Astrocyte (in vitro differentiated cells and primary cell): ENCODE data around the gene MSI1. TPM values are rescaled to one million over a fixed set of nuclear protein-coding genes. Genes with fewer than 3 reads are reported as not detected.

Experiments
- DNase-seq: peaks from one replicate; pipeline ENCODE4 v3.0.0-alpha.2; 2010; ENCODE audit warnings: low read depth
- FAIRE-seq: peaks from 2 replicates; lab custom pipeline; 2011; peaks lifted over from hg19 to GRCh38; lab: Jason Lieb, UNC
- H2AFZ ChIP-seq: 2 replicates; pipeline ENCODE4 v1.6.0; 2012; ENCODE audit warnings: low read depth, low read length, inconsistent platforms
- H3K27ac ChIP-seq: 2 replicates; pipeline ENCODE4 v1.5.1; 2011; ENCODE audit warnings: low read depth, low read length, inconsistent platforms
- H3K27me3 ChIP-seq: 2 replicates; pipeline ENCODE4 v1.6.0; 2011; ENCODE audit warnings: low read length, inconsistent platforms; ENCODE audit not compliant: insufficient read depth
- H3K36me3 ChIP-seq: 2 replicates; pipeline ENCODE4 v1.5.1; 2011; ENCODE audit warnings: low read length, inconsistent platforms; ENCODE audit not compliant: insufficient read depth
- H3K4me1 ChIP-seq: 2 replicates; pipeline ENCODE4 v1.5.1; 2011; ENCODE audit warnings: low read length, inconsistent platforms; ENCODE audit not compliant: insufficient read depth
- H3K4me2 ChIP-seq: 2 replicates; pipeline ENCODE4 v1.6.0; 2012; ENCODE audit warnings: low read length, inconsistent platforms
- H3K4me3 ChIP-seq: 2 replicates; pipeline ENCODE4 v1.5.1; 2011; ENCODE audit warnings: low read depth, mild to moderate bottlenecking, low read length, inconsistent platforms; ENCODE audit not compliant: insufficient read depth
- H3K79me2 ChIP-seq: 2 replicates; pipeline ENCODE4 v1.6.0; 2012; ENCODE audit warnings: mild to moderate bottlenecking, low read length, inconsistent platforms; ENCODE audit not compliant: insufficient read depth
- H3K9ac ChIP-seq: 2 replicates; pipeline ENCODE4 v1.6.0; 2012; ENCODE audit warnings: mild to moderate bottlenecking, low read length, inconsistent platforms
- H3K9me3 ChIP-seq: 2 replicates; pipeline ENCODE4 v1.5.1; 2012; ENCODE audit warnings: low read depth, mild to moderate bottlenecking, low read length, inconsistent platforms; ENCODE audit not compliant: insufficient read depth
- H4K20me1 ChIP-seq: 2 replicates; pipeline ENCODE4 v1.6.0; 2012; ENCODE audit warnings: low read length, inconsistent platforms; ENCODE audit not compliant: insufficient read depth
- H3K27ac Mint-ChIP-seq: one replicate; pipeline ENCODE4 v1.8.0; 2021; ENCODE audit warnings: mild to moderate bottlenecking, mixed read lengths; ENCODE audit not compliant: unreplicated experiment
- H3K27me3 Mint-ChIP-seq: one replicate; pipeline ENCODE4 v1.8.0; 2021; ENCODE audit warnings: low read depth, mixed read lengths; ENCODE audit not compliant: unreplicated experiment
- H3K36me3 Mint-ChIP-seq: one replicate; pipeline ENCODE4 v1.8.0; 2021; ENCODE audit warnings: low read depth, mixed read lengths; ENCODE audit not compliant: unreplicated experiment
- H3K4me1 Mint-ChIP-seq: one replicate; pipeline ENCODE4 v1.8.0; 2021; ENCODE audit warnings: low read depth, mixed read lengths; ENCODE audit not compliant: unreplicated experiment
- H3K4me3 Mint-ChIP-seq: one replicate; pipeline ENCODE4 v1.8.0; 2021; ENCODE audit warnings: mild to moderate bottlenecking, moderate library complexity, mixed read lengths; ENCODE audit not compliant: unreplicated experiment
- H3K9me3 Mint-ChIP-seq: one replicate; pipeline ENCODE4 v1.8.0; 2021; ENCODE audit warnings: mild to moderate bottlenecking, mixed read lengths; ENCODE audit not compliant: unreplicated experiment
- CTCF ChIP-seq: IDR thresholded peaks from 2 replicates; pipeline ENCODE4 v1.5.1; 2011; ENCODE audit warnings: low read depth, mild to moderate bottlenecking, inconsistent platforms, low read length, moderate library complexity; ENCODE audit not compliant: insufficient read depth
- EZH2 ChIP-seq: IDR thresholded peaks from 2 replicates; pipeline ENCODE4 v1.6.1; 2012; ENCODE audit warnings: mild to moderate bottlenecking, low read length, inconsistent platforms; ENCODE audit not compliant: insufficient read depth
- total RNA-seq: library from RNA; stranded (reverse); gene quantifications from 2 replicates; pipeline ENCODE4 v1.2.1, GENCODE V29; 2021

MSI1 gene
- total RNA-seq, 1 donor from 2014 or later = 16.0 TPM

GRCh38 chr12:120412421-120412820 is 43.5 kb upstream of the MSI1 start:
- no peak for DNase-seq
- Histone ChIP-seq H4K20me1 (no peaks in the 10 kb centered on the region), H3K4me2 (no peak overlapping the region), H3K27ac (no peak overlapping the region), H3K27me3 (no peaks in the 10 kb centered on the region), H3K9me3 (no peaks in the 10 kb centered on the region), H3K36me3 (no peaks in the 10 kb centered on the region), H3K79me2 (no peaks in the 10 kb centered on the region), H3K9ac (no peak overlapping the region), H2AFZ (no peak overlapping the region), H3K4me3 (no peak overlapping the region), H3K4me1 (no peaks in the 10 kb centered on the region)
- H3K27me3 Mint-ChIP-seq = peaks cover 4% of the 10 kb centered on the region
- H3K36me3 Mint-ChIP-seq = no peaks in the 10 kb centered on the region
- no peaks in the 10 kb centered on the region for H3K9me3 Mint-ChIP-seq
- no peak overlapping the region for H3K27ac Mint-ChIP-seq
- TF ChIP-seq EZH2 = no peak
- peaks cover 1% of the 10 kb centered on the region for H3K4me1 Mint-ChIP-seq
- no peak overlapping the region for H3K4me3 Mint-ChIP-seq
- no peak for FAIRE-seq

- Mint-ChIP-seq H3K4me3 (no peak overlapping the region), H3K27me3 (peaks cover 1% of the 10 kb centered on the region), H3K27ac (no peak overlapping the region), H3K36me3 (no peaks in the 10 kb centered on the region), H3K4me1 (no peaks in the 10 kb centered on the region), H3K9me3 (no peaks in the 10 kb centered on the region)
- TF ChIP-seq EZH2 (no peak), CTCF (no peak)
- Histone ChIP-seq H2AFZ (no peak overlapping the region), H3K27me3 (no peaks in the 10 kb centered on the region), H3K4me1 (no peaks in the 10 kb centered on the region), H4K20me1 (no peaks in the 10 kb centered on the region), H3K4me3 (no peak overlapping the region), H3K9ac (no peak overlapping the region), H3K4me2 (no peak overlapping the region), H3K79me2 (no peaks in the 10 kb centered on the region), H3K9me3 (no peaks in the 10 kb centered on the region), H3K36me3 (no peaks in the 10 kb centered on the region), H3K27ac (no peak overlapping the region)
- FAIRE-seq (no peak), DNase-seq (no peak)
These were observed 39.8 kb upstream of the MSI1 start for GRCh38 chr12:120408771-120409170.

- Histone ChIP-seq H3K79me2 (no peaks in the 10 kb centered on the region), H3K36me3 (no peaks in the 10 kb centered on the region), H3K27me3 (no peaks in the 10 kb centered on the region), H3K27ac (no peak overlapping the region), H3K9me3 (no peaks in the 10 kb centered on the region), H4K20me1 (no peaks in the 10 kb centered on the region), H3K9ac (no peak overlapping the region), H3K4me2 (no peak overlapping the region), H3K4me1 (no peaks in the 10 kb centered on the region), H3K4me3 (no peak overlapping the region), H2AFZ (no peak overlapping the region)
- Mint-ChIP-seq H3K4me1 (no peaks in the 10 kb centered on the region), H3K27ac (no peak overlapping the region), H3K4me3 (no peak overlapping the region), H3K9me3 (no peaks in the 10 kb centered on the region), H3K36me3 (no peaks in the 10 kb centered on the region), H3K27me3 (peaks cover 14% of the 10 kb centered on the region)
- FAIRE-seq (no peak), DNase-seq (no peak)
- TF ChIP-seq CTCF (no peak), EZH2 (no peak)
These were observed 37.6 kb upstream of the MSI1 start for GRCh38 chr12:120406553-120406952.
